B cell (primary cell): Measurements from ENCODE around the gene TRIM47.

ENCODE experiments used
- EZH2 ChIP-seq: IDR thresholded peaks from 2 replicates; pipeline ENCODE4 v1.6.1; 2012; ENCODE audit warnings: borderline replicate concordance, low read depth, mild to moderate bottlenecking, moderate library complexity, low read length; ENCODE audit not compliant: insufficient read depth, poor library complexity, severe bottlenecking
- TF ChIP-seq, protein P1 (sequence below): fragments of 200-600 bp; IDR thresholded peaks from one replicate; pipeline ENCODE4 v1.8.0; 2022; ENCODE audit warnings: antibody characterized with exemption, mild to moderate bottlenecking

DNA sequence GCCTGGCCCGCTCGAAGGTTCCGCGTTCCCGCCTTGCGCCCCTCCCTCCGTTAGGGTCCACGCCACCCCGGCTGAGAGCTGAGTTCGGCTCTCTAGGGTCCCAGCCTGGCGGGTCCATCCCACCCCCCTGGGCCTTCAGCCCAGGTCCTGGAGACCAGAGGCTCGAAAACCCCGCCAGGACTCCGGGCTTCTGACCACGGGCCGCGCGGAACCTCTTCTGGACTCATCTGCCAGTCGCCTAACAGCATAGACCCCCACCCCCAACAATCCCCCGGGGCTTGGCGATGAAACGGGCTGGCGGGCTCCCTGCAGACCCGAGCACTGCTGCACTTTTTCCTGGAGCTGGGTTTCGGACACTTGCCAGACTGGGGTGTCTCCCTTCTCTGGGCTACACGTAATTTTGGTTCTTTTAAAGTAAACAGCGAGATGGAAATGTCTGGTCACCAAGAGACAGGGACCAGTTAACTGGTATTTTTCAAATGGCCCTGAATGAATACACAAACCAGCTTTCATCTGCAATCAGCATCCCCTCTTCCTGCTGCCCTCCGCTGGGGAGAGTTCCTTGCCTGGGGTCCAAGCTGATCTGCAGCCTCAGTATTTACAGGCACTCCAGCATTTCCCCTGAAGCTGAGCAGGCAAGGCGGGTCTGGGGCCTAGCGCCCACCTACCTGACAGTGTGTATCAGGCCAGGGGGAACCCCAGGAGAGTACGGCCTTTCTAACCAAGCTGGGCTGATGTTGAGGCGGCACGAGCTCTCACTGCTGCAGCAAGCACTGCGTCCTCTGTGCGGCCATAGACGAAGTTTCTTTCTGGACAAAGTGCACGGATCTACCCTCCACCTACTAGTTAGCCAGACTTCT, 19.0 kb upstream of the TRIM47 start:
- TF ChIP-seq, protein P1, sequence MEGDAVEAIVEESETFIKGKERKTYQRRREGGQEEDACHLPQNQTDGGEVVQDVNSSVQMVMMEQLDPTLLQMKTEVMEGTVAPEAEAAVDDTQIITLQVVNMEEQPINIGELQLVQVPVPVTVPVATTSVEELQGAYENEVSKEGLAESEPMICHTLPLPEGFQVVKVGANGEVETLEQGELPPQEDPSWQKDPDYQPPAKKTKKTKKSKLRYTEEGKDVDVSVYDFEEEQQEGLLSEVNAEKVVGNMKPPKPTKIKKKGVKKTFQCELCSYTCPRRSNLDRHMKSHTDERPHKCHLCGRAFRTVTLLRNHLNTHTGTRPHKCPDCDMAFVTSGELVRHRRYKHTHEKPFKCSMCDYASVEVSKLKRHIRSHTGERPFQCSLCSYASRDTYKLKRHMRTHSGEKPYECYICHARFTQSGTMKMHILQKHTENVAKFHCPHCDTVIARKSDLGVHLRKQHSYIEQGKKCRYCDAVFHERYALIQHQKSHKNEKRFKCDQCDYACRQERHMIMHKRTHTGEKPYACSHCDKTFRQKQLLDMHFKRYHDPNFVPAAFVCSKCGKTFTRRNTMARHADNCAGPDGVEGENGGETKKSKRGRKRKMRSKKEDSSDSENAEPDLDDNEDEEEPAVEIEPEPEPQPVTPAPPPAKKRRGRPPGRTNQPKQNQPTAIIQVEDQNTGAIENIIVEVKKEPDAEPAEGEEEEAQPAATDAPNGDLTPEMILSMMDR: no peak
- TF ChIP-seq EZH2: no peak
